Calu3 (cell line): Measurements from ENCODE around the gene DRICH1. TPM values are rescaled to one million over a fixed set of nuclear protein-coding genes. Genes with fewer than 3 reads are reported as not detected.

Experiments
- BruUV-seq: library from RNA; stranded (reverse); fragments of 400-500 nt; replicated peaks from 2 replicates; lab custom pipeline; 2021; lab: Mats Ljungman, UMichigan
- CTCF ChIA-PET: fragments of 300-600 bp; sonication (Branson Sonifier 250); formaldehyde crosslinking; loops from one replicate; lab custom pipeline; 2022; ENCODE audit warnings: antibody characterized with exemption; lab: Charles Lee
- DNase-seq: peaks from one replicate; pipeline ENCODE4 v3.0.0; 2022
- H3K27ac Mint-ChIP-seq: one replicate; pipeline ENCODE4 v1.8.0; 2022; ENCODE audit warnings: mixed read lengths; ENCODE audit not compliant: unreplicated experiment
- H3K27me3 Mint-ChIP-seq: one replicate; pipeline ENCODE4 v1.8.0; 2022; ENCODE audit warnings: mixed read lengths; ENCODE audit not compliant: unreplicated experiment
- H3K36me3 Mint-ChIP-seq: one replicate; pipeline ENCODE4 v1.8.0; 2022; ENCODE audit warnings: mild to moderate bottlenecking, moderate library complexity, mixed read lengths; ENCODE audit not compliant: insufficient read depth, unreplicated experiment
- H3K4me1 Mint-ChIP-seq: one replicate; pipeline ENCODE4 v1.8.0; 2022; ENCODE audit warnings: mild to moderate bottlenecking, low read depth, mixed read lengths; ENCODE audit not compliant: unreplicated experiment
- H3K4me3 Mint-ChIP-seq: one replicate; pipeline ENCODE4 v1.8.0; 2022; ENCODE audit warnings: mild to moderate bottlenecking, low read depth, moderate library complexity, mixed read lengths; ENCODE audit not compliant: unreplicated experiment
- H3K9me3 Mint-ChIP-seq: one replicate; pipeline ENCODE4 v1.8.0; 2022; ENCODE audit warnings: low read depth, mixed read lengths; ENCODE audit not compliant: unreplicated experiment
- CTCF ChIP-seq: fragments of 200-600 bp; IDR thresholded peaks from one replicate; pipeline ENCODE4 v1.8.0; 2022; ENCODE audit warnings: antibody characterized with exemption; ENCODE audit not compliant: unreplicated experiment
- intact Hi-C: fragments of 100-400 bp; cut with micrococcal nuclease; formaldehyde crosslinking; loops from one replicate; pipeline ENCODE4 v1.10.0; 2022; ENCODE audit not compliant: unreplicated experiment
- total RNA-seq: library from RNA; stranded (reverse); gene quantifications from 2 replicates; pipeline ENCODE4 v1.2.3, GENCODE V29; 2022

The DRICH1 gene
- total RNA-seq, 1 experiment from 2014 or later, result 1.1 TPM

GRCh38 chr22:23613193-23613972 is 18.7 kb downstream of the DRICH1 start:
- Mint-ChIP-seq H3K4me3 (no peak overlapping the region), H3K27me3 (no peaks in the 10 kb centered on the region)

DNA sequence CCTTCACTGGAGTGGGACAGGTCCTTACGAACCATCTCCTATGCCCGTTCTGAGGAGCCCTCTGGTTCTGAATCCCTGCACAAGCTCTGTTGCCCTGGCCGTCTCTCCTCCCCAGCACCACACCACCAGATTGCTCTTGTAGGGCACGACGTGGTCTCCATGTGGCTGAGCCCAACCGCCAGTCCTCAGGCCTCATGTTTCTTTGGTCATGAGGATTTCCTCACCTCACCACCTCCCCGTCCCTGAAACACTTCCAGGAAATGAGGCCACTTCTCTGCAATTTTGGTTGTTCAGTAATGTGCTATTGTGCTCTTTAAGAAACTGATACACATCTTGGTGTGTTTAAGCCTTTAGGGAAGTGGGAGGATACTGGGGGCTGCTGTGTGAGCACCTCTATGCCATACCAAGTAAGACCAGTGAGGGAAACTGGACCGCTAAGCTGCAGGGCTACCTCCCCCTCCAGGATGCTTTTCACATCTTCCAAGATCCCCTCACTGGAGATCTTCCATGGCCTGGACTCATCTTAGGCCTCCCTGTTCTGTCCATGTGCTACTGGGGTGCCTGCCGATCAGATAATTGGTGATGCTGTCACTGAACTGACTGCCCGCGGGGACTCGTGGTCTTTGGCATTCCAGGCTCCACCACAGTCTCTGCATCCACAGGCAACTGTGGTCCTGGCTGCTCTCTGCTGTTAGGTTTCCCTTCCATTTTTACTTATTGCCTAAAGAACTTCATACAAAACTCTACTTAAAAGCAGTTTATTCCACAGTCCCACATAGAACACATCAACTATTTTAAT is 21.9 kb downstream of the DRICH1 start:
- CTCF ChIA-PET, result no interaction called here
- H3K9me3 Mint-ChIP-seq, result no peaks in the 10 kb centered on the region
- no peaks in the 10 kb centered on the region for H3K36me3 Mint-ChIP-seq
- TF ChIP-seq CTCF, result no peak
- no peak for DNase-seq
- H3K27ac Mint-ChIP-seq, result no peak overlapping the region
- no peaks in the 10 kb centered on the region for H3K4me1 Mint-ChIP-seq
- no peak overlapping the region for H3K4me3 Mint-ChIP-seq
- H3K27me3 Mint-ChIP-seq, result no peaks in the 10 kb centered on the region
- BruUV-seq, result no TSS peak
- intact Hi-C loops, result no loop called here

More at GRCh38 chr22:23613193-23613972, 18.7 kb downstream of the DRICH1 start:
- no TSS peak for BruUV-seq
- intact Hi-C loops, result no loop called here
- H3K36me3 Mint-ChIP-seq, result no peaks in the 10 kb centered on the region
- no peak for TF ChIP-seq CTCF
- H3K27ac Mint-ChIP-seq, result no peak overlapping the region
- CTCF ChIA-PET, result interaction anchor here (0.6 kb wide), 1 partner anchor 130 kb away, joined by 3 read pairs; no protein-coding TSS in a partner anchor
- H3K9me3 Mint-ChIP-seq, result no peaks in the 10 kb centered on the region
- DNase-seq, result no peak
- H3K4me1 Mint-ChIP-seq, result no peaks in the 10 kb centered on the region

DNA sequence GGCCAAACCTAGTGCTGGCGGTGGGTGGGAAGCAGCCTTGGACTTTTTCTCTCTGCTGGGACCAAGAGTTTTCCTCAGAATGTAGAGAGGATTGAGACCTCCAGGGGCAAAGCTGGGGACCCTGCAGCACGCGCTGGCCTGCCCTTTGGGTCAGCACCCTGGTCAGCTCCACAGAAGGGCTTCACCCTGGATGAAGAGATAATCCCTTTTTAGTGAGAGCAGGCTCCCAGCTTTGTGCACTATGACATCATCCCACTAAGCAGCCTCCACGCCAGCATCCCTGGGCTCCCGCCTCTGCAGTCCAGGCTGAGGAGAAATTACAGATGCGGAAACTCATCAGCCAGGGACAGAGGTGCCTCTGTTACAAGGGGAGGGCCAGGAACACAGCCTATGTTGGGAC is 23.5 kb downstream of the DRICH1 start:
- TF ChIP-seq CTCF, result no peak
- Mint-ChIP-seq H3K4me3 (no peak overlapping the region), H3K4me1 (no peaks in the 10 kb centered on the region), H3K9me3 (no peaks in the 10 kb centered on the region), H3K36me3 (peaks cover 4% of the 10 kb centered on the region), H3K27me3 (no peaks in the 10 kb centered on the region), H3K27ac (no peak overlapping the region)
- no peak for DNase-seq
- intact Hi-C loops, result no loop called here
- no TSS peak for BruUV-seq
- CTCF ChIA-PET, result no interaction called here

DNA sequence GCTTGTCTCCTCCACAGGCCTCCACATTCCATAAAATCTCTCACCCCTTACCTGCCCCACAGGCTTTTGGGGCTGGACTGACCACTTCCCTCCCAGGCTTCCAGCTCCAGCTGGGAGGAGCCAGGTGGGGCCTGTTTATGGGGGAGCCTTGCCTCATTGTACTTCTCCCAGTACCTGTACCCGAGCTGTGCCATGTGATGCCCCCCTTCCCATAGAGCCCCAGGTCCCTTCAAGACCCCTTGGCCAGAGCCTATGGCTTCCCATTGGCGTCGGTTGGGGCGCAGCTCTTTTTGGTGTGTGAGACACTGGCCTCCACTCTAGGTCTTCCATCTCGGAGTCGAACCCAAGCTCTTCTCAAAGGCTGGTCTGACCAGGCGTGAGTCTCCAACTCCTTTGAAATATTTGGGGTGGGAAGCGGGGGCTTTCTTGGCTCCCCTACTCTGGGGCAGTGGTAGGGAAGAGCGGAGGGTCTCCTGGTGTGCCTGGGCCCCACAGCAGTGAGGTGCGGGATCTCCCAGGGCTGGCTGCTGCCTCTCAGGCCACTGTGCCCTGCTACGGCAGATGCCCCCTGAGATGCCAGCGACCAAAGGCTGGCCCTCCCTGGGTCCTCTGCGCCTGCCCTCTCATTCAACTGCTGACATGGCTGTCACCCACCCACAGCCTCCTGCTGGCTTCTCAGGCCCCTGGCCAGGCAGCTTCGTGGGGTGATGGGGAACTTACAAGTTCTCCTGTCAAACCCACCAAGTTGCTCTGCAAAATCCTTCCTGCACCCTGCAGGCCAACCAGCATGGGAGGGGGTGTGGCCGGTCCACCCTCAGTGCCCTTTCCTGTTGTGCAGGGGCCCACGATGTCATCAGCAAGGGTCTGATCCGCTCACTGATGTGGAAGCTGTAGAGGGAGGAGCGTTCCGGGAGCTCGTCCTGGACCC is 25.7 kb downstream of the DRICH1 start:
- H3K36me3 Mint-ChIP-seq, result peaks cover 4% of the 10 kb centered on the region
- no peak for TF ChIP-seq CTCF

More for the DNA sequence above, 25.7 kb downstream of the DRICH1 start:
- H3K4me3 Mint-ChIP-seq, result no peak overlapping the region
- intact Hi-C loops, result no loop called here
- H3K27me3 Mint-ChIP-seq, result no peaks in the 10 kb centered on the region
- H3K9me3 Mint-ChIP-seq, result no peaks in the 10 kb centered on the region
- DNase-seq, result no peak
- H3K4me1 Mint-ChIP-seq, result peaks cover 2% of the 10 kb centered on the region
- H3K27ac Mint-ChIP-seq, result no peak overlapping the region
- BruUV-seq, result no TSS peak
- CTCF ChIA-PET, result no interaction called here
